Posterior vena cava (tissue), 2 donors: ENCODE measurements around the gene ATG12. TPM values are rescaled to one million over a fixed set of nuclear protein-coding genes. Genes with fewer than 3 reads are reported as not detected.
"Not testable (repeated sequence)": the region's sequence is repeated elsewhere in the genome, so short reads cannot be mapped to it uniquely, and the experiment has no call there.

ENCODE experiments used
- DNase-seq: peaks from one replicate; pipeline ENCODE4 v3.0.0-alpha.2; 2020; ENCODE audit warnings: low spot score
- intact Hi-C, 2 donors: fragments of 100-400 bp; cut with DNase I; formaldehyde crosslinking; loops; one replicate each; pipeline versions ENCODE4 v1.14.1 to v1.14.2; 2022 to 2023
- total RNA-seq, 2 donors: library from RNA; stranded (reverse); fragmentation: NEBNext Ultra II Directional; extraction: Animal tissue kit (Norgen Biotek cat#: 25700); gene quantifications; one replicate each; pipeline ENCODE4 v1.2.1, GENCODE V29; 2021
- donor health status: DM: yes; HTN: yes; CAD: no.
- donor health status: DM: yes; HTN: yes; CAD: no.

The ATG12 gene
- total RNA-seq, 2 donors from 2014 or later = 41.2 to 42.0 TPM

DNA sequence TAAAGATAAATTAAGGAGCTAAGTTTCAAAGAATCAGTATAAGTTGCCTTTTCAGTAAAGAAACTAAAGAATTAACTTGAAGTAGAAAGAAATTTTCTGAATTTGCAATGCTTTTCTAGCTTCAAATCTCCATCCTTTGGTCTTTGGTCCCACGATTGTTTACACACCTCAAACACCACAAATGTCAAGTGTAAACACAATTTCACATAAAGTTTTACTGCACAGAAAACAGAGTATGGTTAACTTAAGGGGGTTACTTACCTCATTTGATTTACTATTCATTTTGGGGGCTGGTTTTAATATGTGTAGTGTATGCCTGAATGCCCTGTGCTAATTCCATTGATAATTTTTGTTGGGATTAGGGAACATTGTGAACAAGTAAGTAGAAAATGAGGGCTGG lies 29.0 kb downstream of the ATG12 start:
- intact Hi-C loops = no loop called here
- DNase-seq = no peak

DNA sequence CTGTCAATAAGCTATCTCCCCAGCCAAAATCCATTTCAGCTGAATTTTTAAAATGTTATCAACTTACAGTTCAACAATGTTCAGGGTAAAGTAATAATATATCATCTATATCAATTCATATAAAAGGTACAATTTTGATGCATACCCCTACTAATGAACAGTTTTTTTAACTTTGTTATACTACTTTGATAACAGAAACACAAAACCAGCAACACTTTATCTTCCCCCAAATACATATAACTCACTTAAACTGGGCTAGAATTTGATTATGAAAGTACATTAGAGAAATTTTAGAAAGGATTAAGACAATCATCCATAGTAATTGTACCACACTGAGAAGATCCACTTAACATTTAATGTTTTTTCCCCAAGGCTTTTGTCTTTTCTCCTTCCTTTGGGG lies 30.0 kb downstream of the ATG12 start:
- no peak for DNase-seq
- intact Hi-C loops = no loop called here

DNA sequence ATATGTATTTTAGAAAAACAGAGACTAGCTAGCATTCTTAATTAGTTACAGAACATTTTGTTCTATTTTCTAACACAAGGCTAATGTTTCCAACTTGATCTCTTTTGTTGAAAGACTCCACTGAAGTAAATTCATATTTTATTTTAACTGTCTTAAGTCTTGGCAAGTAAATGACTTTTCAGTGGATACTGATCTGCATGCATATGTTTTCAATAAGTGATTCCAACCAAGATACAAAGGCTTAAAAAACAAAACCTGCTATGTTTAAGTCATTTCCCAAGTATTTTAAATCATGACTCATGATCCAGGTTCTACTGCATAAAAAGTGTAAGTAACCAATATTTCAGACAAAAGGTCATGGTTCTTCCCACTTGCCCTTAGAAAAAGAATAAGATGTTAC lies 30.6 kb downstream of the ATG12 start:
- DNase-seq = no peak
- intact Hi-C loops = no loop called here

DNA sequence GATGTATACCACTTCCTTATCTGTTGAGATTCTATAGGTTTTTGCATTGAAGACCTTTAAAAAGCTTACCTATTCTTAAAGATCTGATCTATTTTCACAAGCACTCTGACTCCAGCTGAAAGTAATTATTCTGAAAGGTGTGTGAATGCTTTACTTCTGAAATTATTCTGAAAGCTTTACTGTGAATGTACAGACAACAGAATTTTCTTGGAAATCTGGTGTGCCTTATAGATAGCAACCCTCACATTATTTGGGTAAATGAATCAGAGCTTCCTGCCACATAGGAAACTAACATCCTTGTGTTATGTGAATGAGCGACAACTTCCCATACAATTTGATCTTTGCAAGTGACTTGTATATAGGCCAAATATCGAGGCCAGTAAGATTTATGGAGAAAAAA lies 31.4 kb downstream of the ATG12 start:
- DNase-seq = no peak
- intact Hi-C loops = no loop called here

DNA sequence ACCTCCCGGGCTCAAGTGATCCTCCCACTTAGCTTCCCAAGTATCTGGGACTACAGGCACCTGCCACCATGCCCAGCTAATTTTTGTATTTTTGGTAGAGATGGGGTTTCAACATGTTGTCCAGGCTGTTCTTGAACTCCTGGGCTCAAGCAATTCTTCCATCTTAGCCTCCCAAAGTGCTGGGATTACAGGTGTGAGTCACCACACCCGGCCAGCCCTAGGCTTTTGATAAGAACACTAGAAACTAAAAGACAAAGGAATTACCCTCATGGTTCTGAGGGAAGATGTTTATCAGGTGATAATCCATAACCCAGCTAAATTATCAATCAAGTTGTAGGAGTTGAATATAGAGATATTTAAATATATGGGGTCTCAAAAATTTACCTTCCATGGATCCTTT lies 33.3 kb downstream of the ATG12 start:
- DNase-seq, intact Hi-C loops: not testable (repeated sequence)

DNA sequence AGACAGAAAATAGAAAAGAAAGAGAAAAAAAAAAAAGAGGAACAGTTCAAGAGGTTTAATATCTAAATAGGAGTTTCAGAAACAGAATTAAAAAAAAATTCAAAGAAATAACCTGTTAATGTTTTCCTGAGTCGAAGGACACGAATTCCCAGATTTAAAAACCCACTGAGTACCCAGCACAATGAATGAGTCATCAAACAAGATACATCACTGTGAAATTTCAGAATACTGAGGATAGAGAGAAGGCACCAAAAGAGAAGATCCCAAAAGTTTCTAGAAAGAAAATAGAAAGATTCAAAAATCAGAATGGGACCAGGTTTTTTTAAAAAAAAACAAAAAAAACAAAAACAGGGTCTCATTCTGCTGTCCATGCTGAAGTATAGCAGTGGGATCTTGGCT lies 33.7 kb downstream of the ATG12 start:
- DNase-seq = no peak
- intact Hi-C loops = no loop called here

DNA sequence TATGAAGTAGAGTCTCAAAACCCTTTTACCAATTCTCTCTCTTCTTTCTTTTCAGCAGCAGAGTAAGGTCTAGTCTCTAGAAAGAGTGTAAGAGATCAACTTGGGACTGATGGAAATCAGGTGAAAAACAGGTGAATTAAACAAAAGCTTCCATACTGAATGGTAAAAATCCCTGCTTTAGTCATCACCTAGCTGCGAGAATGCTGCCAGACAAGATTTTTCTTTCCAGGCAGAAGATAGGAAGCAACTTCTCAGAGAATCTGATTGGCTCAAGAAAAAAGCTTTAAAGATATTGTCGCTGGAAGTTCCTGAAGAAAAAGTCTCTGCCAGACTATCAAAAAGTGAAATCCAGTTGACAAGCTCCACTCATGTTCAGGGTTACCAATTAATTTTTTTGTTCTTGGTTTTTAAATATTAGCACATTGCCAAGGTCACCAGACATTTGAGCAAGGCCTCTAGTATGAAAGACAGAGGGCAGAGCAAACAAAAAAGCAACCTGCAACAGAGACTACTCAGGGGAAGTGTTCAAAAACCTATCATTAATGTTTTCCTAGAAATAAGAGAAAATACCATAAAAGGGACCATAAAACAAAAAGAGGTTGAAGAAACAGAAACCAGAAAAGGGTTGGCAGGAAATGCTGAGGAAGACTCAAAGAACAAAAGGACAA lies 34.2 kb downstream of the ATG12 start:
- intact Hi-C loops = no loop called here
- DNase-seq = no peak

DNA sequence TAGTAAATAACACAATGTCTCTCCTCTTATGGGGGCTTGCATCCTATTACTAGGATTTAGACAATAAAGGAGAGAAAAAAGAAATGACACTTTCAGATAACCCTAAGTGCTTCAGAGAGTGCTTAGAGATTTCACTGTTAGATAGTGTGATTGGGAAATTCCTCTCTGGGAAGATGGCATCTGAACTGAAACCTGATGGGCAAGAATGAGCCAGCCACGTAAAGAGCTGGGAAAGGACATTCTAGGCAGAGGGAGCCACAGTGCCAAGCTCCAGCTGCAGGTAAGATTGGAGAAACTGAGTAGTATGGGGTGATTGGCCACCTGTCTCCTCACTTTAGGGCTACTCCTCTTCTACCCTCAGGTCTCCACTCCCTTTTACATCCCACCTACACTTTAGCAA lies 39.4 kb downstream of the ATG12 start:
- intact Hi-C loops = no loop called here
- no peak for DNase-seq

DNA sequence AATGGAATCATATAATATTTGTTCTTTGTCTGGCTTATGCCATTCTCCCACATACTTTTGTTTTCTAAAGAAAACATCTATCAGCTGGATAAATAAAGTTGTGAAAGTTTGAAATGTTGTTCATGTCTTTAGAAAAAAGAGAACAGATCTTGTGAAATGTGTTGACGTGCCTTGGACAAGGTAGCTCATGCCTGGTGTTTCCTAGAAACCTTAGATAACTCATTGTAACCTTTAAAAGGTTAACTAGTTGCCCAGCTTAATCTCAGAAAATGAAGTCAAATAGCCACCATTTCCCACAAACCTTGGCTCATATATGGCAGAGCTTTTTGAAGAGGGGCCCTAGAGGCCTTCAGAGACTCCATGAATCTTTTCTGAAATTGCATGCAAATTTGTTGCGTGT lies 40.2 kb downstream of the ATG12 start:
- DNase-seq = no peak
- intact Hi-C loops = no loop called here

DNA sequence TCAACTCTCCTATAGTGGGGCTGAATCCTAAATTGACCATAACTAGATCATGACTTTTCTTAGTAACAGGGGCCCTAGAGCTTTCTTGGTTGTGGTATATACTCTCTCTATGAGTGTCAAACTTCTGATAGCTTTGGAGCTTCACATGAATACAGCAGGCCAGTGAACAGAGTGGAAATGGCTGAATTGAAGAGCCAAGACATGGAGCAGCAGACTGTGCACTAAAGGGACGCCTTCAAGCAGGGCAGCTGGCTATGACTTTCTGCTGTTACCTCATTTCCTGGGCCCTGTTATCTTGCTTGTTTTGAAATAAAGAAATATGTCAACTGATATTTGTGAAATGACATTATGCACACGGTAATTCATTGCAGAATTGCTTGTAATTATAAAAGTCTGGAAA lies 41.3 kb downstream of the ATG12 start:
- intact Hi-C loops = no loop called here
- no peak for DNase-seq

DNA sequence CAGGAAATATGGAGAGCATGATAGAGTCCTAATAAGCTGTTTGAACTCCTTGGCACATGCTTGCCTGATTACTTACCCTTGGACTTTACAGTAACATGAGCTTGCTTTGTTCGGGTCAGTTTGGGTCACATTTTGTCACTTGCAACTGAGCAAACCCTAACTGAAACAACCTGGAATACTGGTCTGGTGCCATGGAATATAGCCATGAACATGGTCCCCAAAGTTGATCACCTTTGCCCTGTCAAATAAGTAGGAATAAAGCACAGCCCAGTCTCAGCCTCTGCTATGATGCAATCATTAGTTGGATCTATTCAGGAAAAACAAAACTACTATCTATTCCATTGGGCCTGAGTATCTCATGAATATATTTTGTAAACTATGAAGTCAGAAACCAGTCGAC lies 43.1 kb downstream of the ATG12 start:
- intact Hi-C loops = no loop called here
- no peak for DNase-seq

DNA sequence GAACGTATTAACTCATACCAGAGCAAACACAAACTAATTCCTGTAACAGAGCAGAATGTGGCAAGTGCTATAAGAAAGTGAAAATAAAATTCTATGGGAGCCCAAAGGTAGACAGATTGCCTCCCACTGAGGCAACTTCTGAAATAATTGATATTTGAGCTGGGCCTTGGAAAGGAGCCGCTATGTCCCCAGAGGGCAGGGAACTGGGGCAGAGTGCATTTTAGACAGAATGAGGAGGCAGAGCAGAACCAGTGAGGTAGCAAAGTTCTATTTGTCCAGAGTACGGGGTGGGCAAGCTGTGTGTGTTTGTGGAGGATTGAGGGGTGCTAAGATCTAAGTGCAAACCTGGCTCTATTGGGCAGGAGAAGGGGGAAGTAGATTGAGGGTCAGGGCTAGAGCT lies 44.7 kb downstream of the ATG12 start:
- DNase-seq = no peak
- intact Hi-C loops = no loop called here

DNA sequence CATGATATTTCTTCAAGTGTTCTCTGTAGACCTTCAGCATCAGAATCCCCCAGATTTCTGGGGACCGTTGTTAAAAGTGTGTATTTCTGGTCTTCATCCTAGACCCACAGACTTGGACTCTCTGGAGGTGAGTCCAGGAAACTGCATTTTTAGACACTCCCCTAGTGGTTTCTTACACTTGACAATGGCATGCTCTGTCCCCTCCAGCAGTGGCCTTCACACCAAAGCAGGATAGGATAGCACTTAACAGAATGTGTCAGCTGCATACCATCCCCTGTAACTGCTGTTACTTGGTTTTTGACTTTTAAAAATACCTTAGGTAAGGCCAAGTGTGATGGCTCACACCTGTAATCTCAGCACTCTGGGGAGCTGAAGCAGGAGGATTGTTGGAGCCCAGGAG lies 45.7 kb downstream of the ATG12 start:
- intact Hi-C loops = no loop called here
- no peak for DNase-seq

DNA sequence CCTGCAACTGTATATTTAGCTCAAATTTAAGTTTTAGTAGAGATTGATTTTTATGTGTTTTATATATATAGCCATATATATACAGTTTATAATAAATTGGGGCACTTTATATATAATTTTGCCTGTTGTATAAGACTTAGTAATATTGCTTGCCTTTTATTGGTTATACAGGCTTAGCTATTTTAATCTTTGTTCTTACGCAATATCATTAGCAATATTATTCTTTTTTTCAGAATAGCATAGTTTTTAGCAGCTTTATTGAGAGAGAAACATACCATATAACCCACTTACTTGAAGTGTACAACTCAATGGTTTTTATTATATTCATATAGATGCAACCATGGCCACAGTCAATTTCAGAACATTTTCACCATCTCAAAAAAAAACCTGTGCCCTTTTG lies 52.9 kb downstream of the ATG12 start:
- no peak for DNase-seq
- intact Hi-C loops = no loop called here

DNA sequence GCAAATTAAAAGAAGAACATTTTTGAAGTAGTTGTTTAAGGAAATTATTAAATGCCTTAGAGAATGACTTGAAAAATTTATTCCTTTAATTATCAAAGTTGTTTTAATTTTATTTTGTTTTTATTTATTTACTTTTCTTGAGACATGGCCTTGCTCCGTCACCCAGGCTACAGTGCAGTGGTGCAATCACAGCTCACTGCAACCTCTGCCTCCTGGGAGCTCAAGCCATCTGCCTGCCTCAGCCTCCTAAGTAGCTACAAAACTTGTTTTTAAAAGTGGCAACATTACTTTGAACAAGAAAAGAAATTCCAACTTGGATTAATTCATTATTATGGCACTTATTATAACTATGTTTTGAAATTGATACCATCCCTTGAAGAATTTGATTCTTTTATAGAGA lies 53.9 kb downstream of the ATG12 start:
- DNase-seq = no peak
- intact Hi-C loops = no loop called here

DNA sequence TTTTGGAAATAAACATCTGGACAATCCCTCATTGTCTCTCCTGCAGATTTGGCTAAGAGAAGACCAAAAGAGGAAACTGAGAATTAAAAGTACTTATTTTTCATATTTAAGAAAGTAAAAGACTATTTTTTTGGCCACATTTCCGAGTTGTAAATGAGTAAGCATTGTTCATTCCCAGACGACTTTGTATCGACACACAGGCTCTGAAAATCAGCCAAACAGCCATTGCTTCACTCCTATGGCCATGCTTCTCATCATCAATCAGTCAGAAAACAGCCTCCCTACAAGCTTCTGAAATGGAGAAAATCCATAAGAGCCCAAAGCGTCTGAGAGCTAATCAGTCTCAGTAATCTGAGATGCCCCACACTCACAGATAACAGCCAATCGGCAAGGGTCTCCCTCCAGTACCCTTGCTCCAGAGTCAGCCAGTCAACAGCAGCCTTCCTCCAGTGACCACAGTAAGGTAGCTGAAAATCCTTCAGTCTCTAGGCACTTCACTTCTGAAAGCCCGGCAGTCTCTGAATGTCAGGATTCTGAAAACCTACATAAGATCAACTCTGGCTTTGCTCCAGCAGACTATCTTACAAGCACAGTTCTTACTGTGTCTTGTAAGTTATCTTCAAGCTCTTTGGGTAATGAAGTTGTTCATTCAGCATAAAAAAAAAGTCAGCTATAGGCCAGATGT lies 55.8 kb downstream of the ATG12 start:
- intact Hi-C loops = no loop called here
- DNase-seq = no peak

DNA sequence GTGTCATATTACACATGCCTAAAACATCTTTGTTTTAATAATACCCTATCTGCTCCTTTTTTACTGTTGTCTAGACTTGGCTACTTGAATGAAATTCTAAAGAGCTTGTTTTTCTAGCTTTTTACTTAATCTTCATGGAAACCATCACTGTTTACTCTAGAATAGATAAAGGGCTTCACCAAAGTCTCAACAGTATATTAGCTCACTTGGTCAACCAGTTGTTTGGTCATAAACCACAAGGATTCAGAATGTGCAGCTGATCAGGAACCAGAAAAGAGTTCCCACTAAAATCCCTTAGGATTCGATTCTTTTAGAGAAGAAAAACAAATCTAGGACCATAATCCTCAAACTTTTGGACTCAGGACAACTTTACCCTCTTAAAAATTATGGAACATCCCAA lies 62.9 kb downstream of the ATG12 start:
- DNase-seq = no peak
- intact Hi-C loops = no loop called here

Other genes starting within 250 kb of the ATG12 start
- 1 to 10 TPM; 7.7 to 7.9 TPM for gene TICAM2, start 239.1 kb downstream of the ATG12 start, total RNA-seq
- gene TMED7, start 215.5 kb downstream of the ATG12 start, total RNA-seq = 10 to 100 TPM; 82.1 to 98.9 TPM
- 1 to 10 TPM; 4.1 to 6.4 TPM for gene CDO1, start 24.9 kb downstream of the ATG12 start, total RNA-seq
- 10 to 100 TPM; 91.0 to 92.1 TPM for gene AP3S1, start 370 bp upstream of the ATG12 start, total RNA-seq
- gene LVRN, start 120.9 kb upstream of the ATG12 start, total RNA-seq = 1 to 10 TPM; 1.5 to 3.7 TPM
- gene ARL14EPL, start 190.9 kb upstream of the ATG12 start, total RNA-seq = not detected
- gene COMMD10, start 243.5 kb upstream of the ATG12 start, total RNA-seq = 10 to 100 TPM; 34.4 to 35.9 TPM